Mononuclear cell (primary cell): ENCODE measurements around the gene C3orf22. TPM values are rescaled to one million over a fixed set of nuclear protein-coding genes. Genes with fewer than 3 reads are reported as not detected.

Experiments used
- H3K27me3 ChIP-seq: 2 replicates; pipeline ENCODE4 v1.6.0; 2011; ENCODE audit warnings: low read length, control low read depth; ENCODE audit not compliant: insufficient read depth
- H3K4me1 ChIP-seq: 2 replicates; pipeline ENCODE4 v1.5.1; 2011; ENCODE audit warnings: mild to moderate bottlenecking, low read length, control low read depth; ENCODE audit not compliant: insufficient read depth
- H3K4me3 ChIP-seq: 2 replicates; pipeline ENCODE4 v1.5.1; 2011; ENCODE audit warnings: mild to moderate bottlenecking, low read length, moderate library complexity
- H3K9me3 ChIP-seq: 2 replicates; pipeline ENCODE4 v1.5.1; 2011; ENCODE audit warnings: low read depth, mild to moderate bottlenecking, control low read depth, low read length
- total RNA-seq: library from RNA; depleted of rRNA; stranded (reverse); fragments of >200 nt; gene quantifications from one replicate; pipeline ENCODE4 v1.2.3, GENCODE V29; 2012

The C3orf22 gene
- total RNA-seq, 1 donor: not detected

DNA sequence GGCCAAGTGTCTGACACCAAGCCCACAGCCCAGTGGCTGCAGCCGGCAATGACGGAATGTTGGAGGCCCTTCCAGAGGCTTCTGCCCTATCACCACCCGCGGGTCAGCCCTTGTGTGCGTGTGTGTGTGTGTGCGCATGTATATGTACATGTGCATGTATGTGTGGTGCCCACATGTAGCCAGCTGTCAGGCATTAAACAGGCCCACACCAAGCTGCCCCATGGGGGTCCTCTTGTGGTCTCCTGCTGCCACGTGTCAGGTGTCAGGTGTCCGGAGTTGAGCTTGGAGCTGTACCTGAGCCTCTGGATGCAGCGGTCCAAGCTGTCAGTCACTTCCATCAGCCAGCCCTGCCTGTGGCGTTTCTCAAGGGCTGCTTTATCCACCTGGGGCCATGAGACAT, 55.0 kb downstream of the C3orf22 start:
- Histone ChIP-seq H3K4me1 (no peaks in the 10 kb centered on the region), H3K4me3 (no peak overlapping the region), H3K9me3 (no peaks in the 10 kb centered on the region), H3K27me3 (no peaks in the 10 kb centered on the region)

DNA sequence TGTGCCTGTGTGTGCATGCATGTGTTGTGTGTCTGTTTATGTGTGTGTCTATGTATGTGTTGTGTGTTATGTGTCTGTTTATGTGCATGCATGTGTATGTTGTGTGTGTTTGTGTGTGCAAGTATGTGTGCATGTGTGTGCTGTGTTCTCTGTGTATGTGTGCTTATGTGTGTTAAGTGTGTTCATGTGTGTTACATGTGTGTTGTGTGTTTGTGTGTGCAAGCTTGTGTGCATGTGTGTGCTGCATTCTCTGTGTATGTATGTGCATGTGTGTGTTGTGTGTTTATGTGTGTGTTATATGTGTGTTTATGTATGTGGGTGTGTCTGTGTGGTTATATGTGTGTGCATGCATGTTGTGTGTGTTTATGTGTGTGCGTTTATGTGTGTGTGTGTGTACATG, 56.1 kb downstream of the C3orf22 start:
- H3K9me3 ChIP-seq: no peaks in the 10 kb centered on the region
- H3K4me3 ChIP-seq: no peak overlapping the region
- no peaks in the 10 kb centered on the region for H3K4me1 ChIP-seq
- H3K27me3 ChIP-seq: no peaks in the 10 kb centered on the region

DNA sequence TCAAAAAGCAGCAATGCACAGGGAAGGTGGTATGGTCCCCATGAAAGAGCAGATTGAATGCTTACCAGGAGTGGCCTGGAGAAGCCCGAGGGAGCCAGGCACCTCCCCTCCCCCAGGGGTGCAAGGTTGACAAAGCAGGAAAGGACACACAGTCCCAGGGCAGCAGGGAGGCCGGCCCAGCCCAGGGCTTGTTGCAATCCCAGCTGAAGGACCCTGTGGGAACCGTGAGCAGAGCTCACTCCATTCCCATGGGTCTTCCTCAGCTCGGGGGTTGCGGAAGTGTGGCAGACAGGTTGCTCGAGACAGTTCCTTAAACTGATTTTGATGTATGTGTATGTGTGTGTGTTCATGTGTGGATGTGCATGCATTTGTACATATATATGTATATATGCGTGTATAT, 57.0 kb downstream of the C3orf22 start:
- H3K9me3 ChIP-seq: no peaks in the 10 kb centered on the region
- no peak overlapping the region for H3K4me3 ChIP-seq
- H3K27me3 ChIP-seq: no peaks in the 10 kb centered on the region
- H3K4me1 ChIP-seq: no peaks in the 10 kb centered on the region

DNA sequence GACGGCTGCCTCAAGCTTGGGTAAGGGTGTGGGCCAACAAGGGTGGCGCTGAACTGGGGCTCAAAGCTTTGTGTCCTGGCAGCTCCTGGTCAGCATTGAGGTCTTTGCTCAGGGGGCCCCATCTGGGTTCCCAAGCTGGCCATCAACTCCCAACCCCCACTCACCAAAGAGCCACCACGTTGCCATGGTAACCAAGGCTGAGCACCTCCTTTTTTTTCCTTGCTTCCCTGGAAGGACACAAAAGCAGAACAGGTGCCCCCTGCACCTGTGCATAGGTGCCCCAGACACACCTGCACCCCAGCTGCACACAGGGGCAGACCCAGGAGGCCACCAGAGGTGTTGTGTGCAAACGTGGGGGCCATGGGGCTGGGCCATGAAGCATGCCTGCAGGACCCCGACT, 57.7 kb downstream of the C3orf22 start:
- H3K4me3 ChIP-seq: no peak overlapping the region
- H3K27me3 ChIP-seq: no peaks in the 10 kb centered on the region
- H3K9me3 ChIP-seq: no peaks in the 10 kb centered on the region
- no peaks in the 10 kb centered on the region for H3K4me1 ChIP-seq

DNA sequence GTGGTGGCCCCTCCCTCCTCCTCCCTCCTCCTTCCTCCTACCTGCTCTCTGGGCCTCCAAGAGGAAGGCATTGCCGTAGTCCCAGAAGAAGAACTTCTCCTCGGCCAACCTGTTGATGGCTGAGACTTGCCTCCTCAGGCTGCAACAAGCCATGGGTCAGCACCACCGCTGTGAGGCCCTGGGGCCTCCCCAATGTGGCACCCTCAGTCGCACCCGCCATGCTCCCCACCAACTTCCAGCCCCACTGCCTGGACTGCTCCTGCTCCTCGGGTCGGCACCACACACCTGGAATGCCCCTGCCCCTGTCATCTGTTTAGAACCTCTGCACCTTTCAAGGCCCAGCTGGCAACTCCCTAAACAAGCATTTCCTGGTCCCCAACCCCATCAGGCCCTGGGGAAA, 58.7 kb downstream of the C3orf22 start:
- Histone ChIP-seq H3K4me3 (no peak overlapping the region), H3K9me3 (no peaks in the 10 kb centered on the region), H3K4me1 (no peaks in the 10 kb centered on the region), H3K27me3 (no peaks in the 10 kb centered on the region)

Other genes starting within 250 kb of the C3orf22 start
- not detected for gene KLF15, start 201.5 kb downstream of the C3orf22 start, total RNA-seq
- gene CFAP100, start 164.0 kb downstream of the C3orf22 start, total RNA-seq: not detected
- gene ZXDC, start 83.0 kb downstream of the C3orf22 start, total RNA-seq: 63.2 TPM
- gene UROC1, start 41.2 kb downstream of the C3orf22 start, total RNA-seq: not detected
- gene CHST13, start 34.8 kb downstream of the C3orf22 start, total RNA-seq: 1.5 TPM
- gene TXNRD3, start 96.2 kb upstream of the C3orf22 start, total RNA-seq: 1.4 TPM
- gene CHCHD6, start 145.3 kb upstream of the C3orf22 start, total RNA-seq: 3.4 TPM